ENCODE results near the gene SOCS3.

SOCS3 gene

GRCh38 chr17:78367193-78367592 is 7.3 kb upstream of the SOCS3 start:
- DNase-seq (ENCODE audit: low spot score), result no peak

GRCh38 chr17:78366109-78366848 is 6.4 kb upstream of the SOCS3 start:
- DNase-seq (ENCODE audit: low spot score), result no peak

GRCh38 chr17:78365561-78366108 is 5.8 kb upstream of the SOCS3 start:
- no peak for DNase-seq (ENCODE audit: low spot score)

GRCh38 chr17:78364436-78365281 is 4.8 kb upstream of the SOCS3 start:
- DNase-seq (ENCODE audit: low spot score), result no peak

GRCh38 chr17:78362671-78363070 is 2.8 kb upstream of the SOCS3 start:
- DNase-seq (ENCODE audit: low spot score), result no peak

- no peak for DNase-seq (ENCODE audit: low spot score)
These were observed 2.4 kb upstream of the SOCS3 start for GRCh38 chr17:78362232-78362631.

GRCh38 chr17:78361225-78361701 is 1.4 kb upstream of the SOCS3 start:
- DNase-seq (ENCODE audit: low spot score), result no peak

- DNase-seq (ENCODE audit: low spot score), result peak; percentile 79
These were observed 721 bp upstream of the SOCS3 start for GRCh38 chr17:78360371-78361224.

GRCh38 chr17:78359321-78359996 is 418 bp downstream of the SOCS3 start:
- no peak for DNase-seq (ENCODE audit: low spot score)

- DNase-seq (ENCODE audit: low spot score), result no peak
These were observed 1.1 kb downstream of the SOCS3 start for GRCh38 chr17:78358538-78359320.

GRCh38 chr17:78357672-78358537 is 2.0 kb downstream of the SOCS3 start:
- DNase-seq (ENCODE audit: low spot score), result no peak

GRCh38 chr17:78357177-78357586 is 2.7 kb downstream of the SOCS3 start:
- DNase-seq (ENCODE audit: low spot score), result peak; percentile 67

GRCh38 chr17:78356101-78356713 is 3.7 kb downstream of the SOCS3 start:
- no peak for DNase-seq (ENCODE audit: low spot score)

- no peak for DNase-seq (ENCODE audit: low spot score)
These were observed 4.2 kb downstream of the SOCS3 start for GRCh38 chr17:78355701-78356100.

GRCh38 chr17:78355045-78355641 is 4.7 kb downstream of the SOCS3 start:
- DNase-seq (ENCODE audit: low spot score), result no peak

- no peak for DNase-seq (ENCODE audit: low spot score)
These were observed 6.0 kb downstream of the SOCS3 start for GRCh38 chr17:78353834-78354233.

- peak; percentile 94 for DNase-seq (ENCODE audit: low spot score)
These were observed 8.3 kb downstream of the SOCS3 start for GRCh38 chr17:78351449-78352006.

Data from globus pallidus (tissue), 1 donor.